Putamen (tissue), 1 donor: Measurements from ENCODE around the gene NAPEPLD.
"Not testable (repeated sequence)": the region's sequence is repeated elsewhere in the genome, so short reads cannot be mapped to it uniquely, and the experiment has no call there.

Experiments used
- DNase-seq: peaks from one replicate; pipeline ENCODE4 v3.0.0-alpha.2; 2016; ENCODE audit warnings: low spot score

NAPEPLD gene

GRCh38 chr7:103106703-103107070 is 42.2 kb downstream of the NAPEPLD start:
- DNase-seq: not testable (repeated sequence)

DNA sequence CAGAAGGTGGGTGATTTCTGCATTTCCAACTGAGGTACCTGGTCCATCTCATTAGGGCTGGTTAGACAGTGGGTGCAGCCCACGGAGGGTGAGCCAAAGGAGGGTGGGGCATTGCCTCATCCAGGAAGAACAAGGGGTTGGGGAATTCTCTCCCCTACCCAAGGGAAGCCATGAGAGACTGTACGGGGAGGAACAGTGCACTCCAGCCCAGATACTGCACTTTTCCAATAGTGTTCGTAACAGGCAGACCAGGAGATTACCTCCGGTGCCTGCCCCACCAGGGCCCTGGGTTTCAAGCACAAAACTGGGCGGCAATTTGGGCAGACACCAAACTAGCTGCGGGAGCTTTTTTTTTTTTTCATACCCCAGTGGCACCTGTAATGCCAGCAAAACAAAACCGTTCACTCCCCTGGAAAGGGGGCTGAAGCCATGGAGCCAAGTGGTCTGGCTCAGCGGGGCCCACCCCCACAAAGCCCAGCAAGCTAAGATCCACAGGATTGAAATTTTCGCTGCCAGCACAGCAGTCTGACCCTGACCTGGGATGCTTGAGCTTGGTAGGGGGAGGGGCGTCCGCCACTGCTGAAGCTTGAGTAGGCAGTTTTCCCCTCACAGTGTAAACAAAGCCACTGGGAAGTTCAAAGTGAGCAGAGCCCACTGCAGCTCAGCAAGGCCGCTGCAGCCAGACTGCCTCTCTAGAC is 42.7 kb downstream of the NAPEPLD start:
- no peak for DNase-seq

DNA sequence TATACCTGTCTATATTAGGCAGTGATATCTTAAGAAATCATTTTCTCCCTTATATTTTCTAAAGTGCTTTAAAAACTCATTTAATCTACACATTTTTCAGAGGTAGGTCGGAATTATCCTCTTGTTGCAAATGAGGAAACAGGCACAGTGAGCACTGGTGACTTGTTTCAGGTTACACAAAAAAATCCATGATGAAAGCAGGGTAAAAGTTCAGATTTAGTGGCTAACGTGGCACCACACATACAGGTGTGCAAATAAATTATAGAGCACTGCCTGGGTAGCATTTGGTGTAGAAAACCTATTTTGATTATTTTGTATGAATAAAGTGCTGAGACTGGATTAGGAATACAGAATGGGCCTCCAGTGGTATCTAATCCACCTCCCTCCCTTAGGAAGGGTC is 47.4 kb downstream of the NAPEPLD start:
- DNase-seq: no peak

- no peak for DNase-seq
These were observed 48.6 kb downstream of the NAPEPLD start for GRCh38 chr7:103100348-103100747.

GRCh38 chr7:103097041-103097440 is 51.9 kb downstream of the NAPEPLD start:
- no peak for DNase-seq

GRCh38 chr7:103095558-103095957 is 53.3 kb downstream of the NAPEPLD start:
- DNase-seq: not testable (repeated sequence)

DNA sequence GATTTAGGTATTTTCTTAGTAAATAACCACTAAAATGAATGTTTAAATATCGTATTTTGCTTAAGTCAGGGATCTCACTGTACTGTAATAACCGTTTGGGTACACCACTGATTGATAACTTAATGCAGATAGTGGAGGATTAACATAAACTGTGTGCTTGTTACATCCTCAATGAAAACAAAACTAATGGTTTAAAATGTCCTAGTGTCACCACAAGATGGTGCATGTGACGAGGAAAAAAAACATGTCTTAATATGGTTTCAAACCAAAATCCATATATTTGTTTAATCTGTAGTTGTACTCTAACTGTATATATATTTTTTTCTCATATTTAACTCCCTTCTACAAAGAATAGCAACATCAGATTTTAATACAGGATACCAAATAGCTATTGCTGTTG is 54.8 kb downstream of the NAPEPLD start:
- DNase-seq: no peak

DNA sequence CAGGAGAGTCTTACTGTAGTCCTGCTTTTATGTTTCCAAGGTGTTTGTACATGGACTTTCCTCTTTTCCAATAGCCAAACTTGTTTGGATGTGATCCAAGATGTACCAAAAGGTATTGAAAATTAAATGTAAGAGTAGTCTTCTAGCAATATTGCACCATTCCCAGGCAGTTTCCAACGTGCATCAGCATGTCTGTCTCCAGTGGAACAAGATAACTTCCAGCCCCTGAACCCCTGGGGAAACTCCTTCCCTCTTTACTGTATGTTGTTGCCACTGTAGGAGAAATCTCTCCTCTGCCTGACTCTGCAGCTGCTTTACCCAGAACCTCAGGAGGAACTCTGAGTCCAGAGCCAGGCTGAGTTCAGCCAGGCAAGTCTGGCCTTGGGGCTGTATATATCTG is 55.5 kb downstream of the NAPEPLD start:
- DNase-seq: no peak

DNA sequence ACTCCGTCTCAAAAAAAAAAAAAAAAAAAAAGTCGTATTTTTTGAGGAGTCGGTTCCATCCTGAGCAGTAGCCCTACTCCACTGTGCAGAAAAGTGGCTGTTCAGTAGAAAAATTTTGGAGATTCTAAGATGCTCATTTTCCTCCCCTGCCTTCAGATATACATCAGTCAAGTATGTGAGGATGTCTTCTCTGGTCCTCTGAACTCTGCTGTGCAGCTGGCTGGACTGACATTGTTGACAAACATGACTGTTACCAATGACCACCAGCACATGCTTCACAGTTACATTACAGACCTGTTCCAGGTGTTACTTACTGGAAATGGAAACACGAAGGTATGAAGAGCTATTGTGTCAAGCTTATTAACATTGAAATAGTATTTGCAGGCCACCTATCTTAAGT is 56.6 kb downstream of the NAPEPLD start:
- DNase-seq: not testable (repeated sequence)

- DNase-seq: no peak
These were observed 65.7 kb downstream of the NAPEPLD start for GRCh38 chr7:103083210-103083609.

GRCh38 chr7:103082497-103082896 is 66.4 kb downstream of the NAPEPLD start:
- no peak for DNase-seq

- no peak for DNase-seq
These were observed 68.0 kb downstream of the NAPEPLD start for GRCh38 chr7:103080923-103081322.

DNA sequence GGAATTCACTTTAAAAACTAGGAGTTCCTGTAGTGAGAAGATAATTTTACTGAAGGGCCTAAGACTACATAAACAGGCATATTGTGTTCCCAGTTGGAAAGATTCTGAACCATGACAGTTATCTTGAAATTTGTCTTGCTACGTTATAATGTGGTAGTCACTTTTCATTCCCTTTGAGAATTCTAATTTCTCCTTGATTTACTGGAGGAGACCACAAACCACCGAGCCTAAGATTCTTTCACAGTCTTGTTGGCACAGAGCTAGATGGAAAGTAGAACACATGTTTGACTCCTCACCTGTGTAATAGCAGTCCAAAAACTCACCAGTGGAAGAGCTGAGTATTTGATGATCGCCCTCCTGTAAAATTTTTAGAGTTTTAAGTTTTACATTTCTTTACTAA is 69.1 kb downstream of the NAPEPLD start:
- no peak for DNase-seq

GRCh38 chr7:103078226-103078625 is 70.7 kb downstream of the NAPEPLD start:
- DNase-seq: not testable (repeated sequence)

DNA sequence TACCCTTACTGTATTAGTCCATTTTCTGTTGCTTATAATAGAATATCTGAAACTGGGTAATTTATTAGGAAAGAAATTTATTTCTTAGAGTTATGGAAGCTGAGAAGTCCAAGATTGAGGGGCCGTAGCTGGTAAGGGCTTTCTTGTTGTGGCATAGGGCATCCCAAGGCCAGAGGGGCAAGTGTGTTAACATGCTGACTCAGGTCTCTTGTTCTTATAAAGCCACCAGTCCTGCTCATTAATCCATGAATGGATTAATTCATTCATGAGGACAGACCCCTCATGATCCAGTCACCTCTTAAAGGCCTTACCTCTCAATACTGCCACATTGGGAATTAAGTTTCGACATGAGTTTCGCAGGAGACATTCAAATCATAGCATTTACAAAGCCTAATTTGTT is 71.6 kb downstream of the NAPEPLD start:
- DNase-seq: no peak

GRCh38 chr7:103076764-103077163 is 72.1 kb downstream of the NAPEPLD start:
- DNase-seq: no peak

DNA sequence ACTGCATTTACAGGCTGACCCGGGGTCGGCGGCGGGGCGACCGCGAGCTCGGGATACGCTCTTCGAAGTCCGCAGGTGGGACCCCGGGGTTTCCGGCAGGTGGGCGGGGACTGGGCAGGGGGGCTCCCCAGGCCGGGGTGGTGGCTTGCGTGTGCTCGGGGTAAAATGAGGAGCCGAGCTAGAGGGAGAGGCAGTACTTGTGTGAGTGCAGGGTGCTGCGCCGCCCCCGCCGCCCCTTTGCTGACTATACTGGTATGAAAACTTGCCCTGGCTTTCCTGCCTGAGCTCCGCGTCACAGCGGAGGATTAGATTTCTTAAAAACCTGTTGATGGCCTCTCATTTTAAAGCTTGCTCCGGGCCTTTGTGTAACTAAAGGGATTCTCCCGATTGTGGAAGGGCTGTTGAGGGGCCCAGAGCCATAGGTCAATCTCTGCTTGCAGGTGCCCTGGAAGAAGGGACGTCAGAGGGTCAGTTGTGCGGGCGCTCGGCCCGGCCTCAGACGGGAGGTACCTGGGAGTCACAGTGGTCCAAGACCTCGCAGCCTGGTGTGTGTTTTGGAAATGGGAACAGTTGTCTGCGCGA is 73.5 kb downstream of the NAPEPLD start:
- DNase-seq: peak; percentile 61

DNA sequence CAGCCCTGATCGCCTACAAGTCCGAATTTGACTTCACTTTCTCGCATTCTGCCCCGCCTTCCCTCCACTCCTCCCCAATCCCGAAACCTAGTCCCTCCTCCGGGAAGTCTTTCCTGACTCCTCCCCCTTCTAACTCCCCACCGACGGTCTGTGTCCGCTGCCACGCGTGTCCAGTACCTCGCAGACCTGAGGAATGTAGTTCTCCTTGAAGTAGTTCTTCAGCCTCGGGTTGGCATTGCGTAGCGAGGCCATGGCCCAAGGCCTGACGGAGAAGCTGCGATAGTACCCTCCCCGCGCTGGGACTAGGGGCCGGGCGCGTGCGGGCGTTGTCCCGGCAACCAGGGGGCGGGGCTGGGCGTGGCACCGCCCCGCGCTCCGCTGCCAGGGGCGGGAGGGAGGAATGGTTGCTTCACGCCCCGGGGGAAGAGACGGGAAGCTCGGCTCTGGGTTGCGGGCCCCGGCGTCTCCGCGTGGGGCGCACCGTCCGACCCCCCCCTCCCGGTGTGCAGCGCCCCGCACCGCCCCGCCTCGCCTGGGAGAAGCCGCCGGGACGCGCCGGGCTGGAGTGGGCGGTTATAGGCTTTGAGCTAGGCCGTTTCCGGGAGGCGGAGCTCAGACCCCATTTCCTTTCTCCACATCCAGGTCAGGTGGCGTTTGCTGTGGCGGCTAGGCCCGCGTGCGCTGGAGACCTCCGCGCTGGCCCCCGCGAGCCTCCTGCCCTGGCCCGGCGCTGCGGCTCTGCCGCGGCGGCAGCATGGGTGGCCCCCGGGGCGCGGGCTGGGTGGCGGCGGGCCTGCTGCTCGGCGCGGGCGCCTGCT is 74.2 kb downstream of the NAPEPLD start, which contains the start of the genes ARMC10 and FBXL13:
TSS of gene ARMC10 (plus strand) at position 622 of the 818 bp plus-strand sequence. CDS start at position 755, 133 bp downstream.
TSS of gene FBXL13 (minus strand) at position 278 of the 818 bp plus-strand sequence.
- peak; percentile 93 for DNase-seq

DNA sequence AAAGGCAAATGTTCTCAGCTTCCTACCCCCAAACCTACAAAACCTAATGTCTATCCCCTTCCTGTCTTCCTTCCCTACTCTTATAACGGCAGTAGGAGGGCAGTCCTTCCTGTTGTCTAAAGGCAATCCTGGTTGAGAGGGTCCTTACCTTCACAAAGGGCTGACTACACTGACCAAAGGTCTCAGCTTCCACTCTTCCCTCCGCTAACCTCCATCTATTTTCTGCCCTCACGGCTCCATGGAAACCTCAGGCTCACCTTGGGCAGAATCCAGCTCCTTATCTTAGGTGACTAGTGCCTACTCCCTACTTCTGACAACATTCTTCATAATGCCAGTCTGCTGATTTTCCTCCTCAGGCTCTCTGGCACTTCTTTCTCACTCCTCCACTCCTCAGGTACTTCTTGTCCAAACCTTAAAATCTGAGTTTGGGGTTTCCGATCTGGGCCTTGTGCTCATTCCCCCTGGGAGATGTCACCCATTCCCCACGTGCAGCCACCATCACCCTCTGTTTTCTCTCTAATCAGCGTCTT is 74.8 kb downstream of the NAPEPLD start:
- DNase-seq: no peak

DNA sequence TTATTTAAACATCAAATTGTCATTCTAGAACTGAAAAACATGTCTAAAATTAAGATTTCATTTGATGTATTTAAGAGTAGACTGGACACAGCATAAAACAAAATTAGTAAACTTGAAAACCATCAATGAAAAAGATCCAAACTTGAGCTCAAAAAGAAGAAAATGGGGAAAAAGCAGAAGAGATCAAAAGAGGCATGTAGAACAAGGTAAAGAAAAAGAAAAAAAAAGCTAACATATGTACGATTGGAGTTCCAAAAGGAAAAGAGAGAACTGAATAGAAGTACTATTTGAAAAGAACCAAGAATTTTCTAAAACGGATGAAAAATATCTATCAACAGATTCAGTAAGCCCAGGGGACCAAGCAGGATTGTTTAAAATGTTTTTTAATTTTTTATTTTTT is 77.9 kb downstream of the NAPEPLD start:
- no peak for DNase-seq

GRCh38 chr7:103068414-103069403 is 80.2 kb downstream of the NAPEPLD start:
- DNase-seq: no peak
